HCT116 (cell line): ENCODE results near the gene OLA1. TPM values are rescaled to one million over a fixed set of nuclear protein-coding genes. Genes with fewer than 3 reads are reported as not detected.

ENCODE experiments used
- ATAC-seq: fragments of 200-7000 bp; cut with Tn5 transposase; 2 replicates; pipeline ENCODE4 v1.9.1; 2020; ENCODE audit warnings: mild to moderate bottlenecking, moderate library complexity
- BruUV-seq: library from RNA; stranded (reverse); fragments of 400-500 nt; replicated peaks from 2 replicates; lab custom pipeline; 2021; lab: Mats Ljungman, UMichigan
- CTCF ChIA-PET: fragments of 300-600 bp; sonication (Branson Sonifier 250); formaldehyde crosslinking; loops from one replicate; lab custom pipeline; 2021; ENCODE audit warnings: antibody characterized with exemption; lab: Charles Lee
- POLR2A ChIA-PET: fragments of 300-600, 350-600 bp; sonication (Branson Sonifier 250); formaldehyde crosslinking; loops from one replicate; lab custom pipeline; 2021; ENCODE audit warnings: antibody characterized with exemption; lab: Charles Lee
- RAD21 ChIA-PET, 2 experiments: fragments of 300-600 bp; sonication (Branson Sonifier 250); formaldehyde crosslinking; loops; one replicate each; lab custom pipeline; 2023; ENCODE audit warnings: low total read pairs in 2 of 2; ENCODE audit not compliant: uncharacterized antibody in 2 of 2, unreplicated experiment in 2 of 2, low non-redundant PET in 1 of 2; lab: Charles Lee
- DNase-seq: peaks from one replicate; pipeline ENCODE4 v3.0.0-alpha.2; 2010; ENCODE audit warnings: low read depth, low spot score
- H2AFZ ChIP-seq: fragments of 200-600 bp; shearing (Covaris generic), sonication (generic); 2 replicates; pipeline ENCODE4 v1.6.1; 2017; ENCODE audit warnings: low read depth, mixed run types, mixed read lengths, antibody characterized with exemption, low read length; ENCODE audit not compliant: poor library complexity, severe bottlenecking
- H3K27ac ChIP-seq: 2 replicates; pipeline ENCODE4 v1.5.1; 2012; ENCODE audit warnings: low read depth, low read length
- H3K27me3 ChIP-seq: fragments of 200-600 bp; sonication (generic); 2 replicates; pipeline ENCODE4 v1.6.1; 2016; ENCODE audit warnings: mixed run types, low read length, mixed read lengths; ENCODE audit not compliant: insufficient read depth
- H3K36me3 ChIP-seq, 2 experiments: fragments of 200-500 bp in 1 of 2; fragments of 200-600 bp in 1 of 2; sonication (Bioruptor generic) in 1 of 2; sonication (generic) in 1 of 2; 2 replicates each; pipeline versions ENCODE4 v1.5.1 to v1.6.1; 2014 to 2016; ENCODE audit warnings: low read length in 2 of 2, inconsistent platforms in 1 of 2, mixed read lengths in 1 of 2, mixed run types in 1 of 2; ENCODE audit not compliant: insufficient read depth in 2 of 2, control insufficient read depth in 1 of 2
- H3K4me1 ChIP-seq, 2 experiments: fragments of 200-600 bp in 1 of 2; sonication (generic) in 1 of 2; 2 replicates each; pipeline versions ENCODE4 v1.5.1 to v1.6.1; 2012 to 2017; ENCODE audit warnings: low read length in 2 of 2, inconsistent platforms in 1 of 2, mild to moderate bottlenecking in 1 of 2, mixed read lengths in 1 of 2, mixed run types in 1 of 2, moderate library complexity in 1 of 2; ENCODE audit not compliant: insufficient read depth in 2 of 2, control insufficient read depth in 1 of 2
- H3K4me2 ChIP-seq: fragments of 200-600 bp; sonication (generic); 2 replicates; pipeline ENCODE4 v1.6.1; 2017; ENCODE audit warnings: mixed run types, low read length, mixed read lengths
- H3K4me3 ChIP-seq, 2 experiments: fragments of 200-600 bp in 1 of 2; sonication (generic) in 1 of 2; replicated peaks in 1 of 2; 2 replicates each; pipeline ENCODE4 v1.5.1; 2011 to 2016; ENCODE audit warnings: low read length in 2 of 2, control low read depth in 1 of 2, low read depth in 1 of 2, mild to moderate bottlenecking in 1 of 2, mixed read lengths in 1 of 2, mixed run types in 1 of 2
- H3K79me2 ChIP-seq: fragments of 200-600 bp; sonication (generic); 2 replicates; pipeline ENCODE4 v1.6.1; 2017; ENCODE audit warnings: mild to moderate bottlenecking, mixed run types, low read length, moderate library complexity, mixed read lengths; ENCODE audit not compliant: insufficient read depth
- H3K9ac ChIP-seq: fragments of 200-600 bp; sonication (generic); 2 replicates; pipeline ENCODE4 v1.6.1; 2016; ENCODE audit warnings: low read length, mixed read lengths
- H3K9me2 ChIP-seq: fragments of 200-600 bp; sonication (generic), shearing (Covaris generic); 2 replicates; pipeline ENCODE4 v1.6.1; 2017; ENCODE audit warnings: mixed run types, mild to moderate bottlenecking, moderate library complexity; ENCODE audit not compliant: insufficient read depth
- H3K9me3 ChIP-seq, 2 experiments: fragments of 200-500 bp in 1 of 2; fragments of 200-600 bp in 1 of 2; sonication (Bioruptor generic) in 1 of 2; sonication (generic) in 1 of 2; 2 replicates each; pipeline ENCODE4 v1.6.1; 2014 to 2017; ENCODE audit warnings: low read length in 2 of 2, mixed read lengths in 2 of 2, inconsistent platforms in 1 of 2, low read depth in 1 of 2, mild to moderate bottlenecking in 1 of 2, mixed run types in 1 of 2, moderate library complexity in 1 of 2; ENCODE audit not compliant: control insufficient read depth in 1 of 2, insufficient read depth in 1 of 2
- H4K20me1 ChIP-seq: fragments of 200-600 bp; sonication (generic), shearing (Covaris generic); 2 replicates; pipeline ENCODE4 v1.6.1; 2017; ENCODE audit warnings: mixed run types, mild to moderate bottlenecking, moderate library complexity; ENCODE audit not compliant: insufficient read depth
- CEBPB ChIP-seq: IDR thresholded peaks from 2 replicates; pipeline ENCODE4 v1.6.1; 2012; ENCODE audit warnings: low read depth
- CTCF ChIP-seq, 3 experiments: fragments of 200-600 bp in 1 of 3; sonication (generic) in 1 of 3; IDR thresholded peaks in 2 of 3; conservative IDR thresholded peaks in 1 of 3; 2 replicates each; pipeline ENCODE4 v1.5.1; 2012 to 2017; ENCODE audit warnings: low read depth in 2 of 3, low read length in 2 of 3, antibody characterized with exemption in 1 of 3, borderline replicate concordance in 1 of 3, control low read depth in 1 of 3, mild to moderate bottlenecking in 1 of 3, mixed read lengths in 1 of 3, mixed run types in 1 of 3, moderate library complexity in 1 of 3; ENCODE audit not compliant: insufficient read depth in 1 of 3
- EGR1 ChIP-seq: IDR thresholded peaks from 2 replicates; pipeline ENCODE4 v1.6.1; 2012; ENCODE audit warnings: low read depth
- EZH2 ChIP-seq: fragments of 200-600 bp; sonication (generic); IDR thresholded peaks from 2 replicates; pipeline ENCODE4 v1.6.1; 2017; ENCODE audit warnings: antibody characterized with exemption, mixed run types
- EZH2phosphoT487 ChIP-seq: fragments of 200-600 bp; IDR thresholded peaks from 2 replicates; pipeline ENCODE4 v1.6.1; 2018; ENCODE audit warnings: antibody characterized with exemption, borderline replicate concordance
- FOSL1 ChIP-seq: IDR thresholded peaks from 2 replicates; pipeline ENCODE4 v1.6.1; 2012; ENCODE audit warnings: low read depth
- JUND ChIP-seq: IDR thresholded peaks from 2 replicates; pipeline ENCODE4 v1.6.1; 2012
- POLR2AphosphoS5 ChIP-seq: IDR thresholded peaks from 2 replicates; pipeline ENCODE4 v1.6.1; 2011; ENCODE audit warnings: mild to moderate bottlenecking, low read depth, low read length, moderate library complexity
- RAD21 ChIP-seq: IDR thresholded peaks from 2 replicates; pipeline ENCODE4 v1.6.1; 2012; ENCODE audit warnings: low read depth, mild to moderate bottlenecking
- SIN3A ChIP-seq: IDR thresholded peaks from 2 replicates; pipeline ENCODE4 v1.6.1; 2012; ENCODE audit warnings: low read depth
- SRF ChIP-seq: IDR thresholded peaks from 2 replicates; pipeline ENCODE4 v1.6.1; 2012; ENCODE audit warnings: low read depth
- TCF7L2 ChIP-seq: IDR thresholded peaks from 2 replicates; pipeline ENCODE4 v1.7.0; 2011; ENCODE audit warnings: borderline replicate concordance, inconsistent platforms; ENCODE audit not compliant: insufficient read depth, insufficient read length; ENCODE audit errors: extremely low read depth
- YY1 ChIP-seq: IDR thresholded peaks from 2 replicates; pipeline ENCODE4 v1.6.1; 2011; ENCODE audit warnings: low read length, low read depth, moderate library complexity, mild to moderate bottlenecking; ENCODE audit not compliant: insufficient replicate concordance; ENCODE audit errors: extremely low read depth
- ZFX ChIP-seq: fragments of 450-650 bp; IDR thresholded peaks from 2 replicates; pipeline ENCODE4 v1.6.1; 2017
- intact Hi-C: fragments of 100-400 bp; cut with micrococcal nuclease; formaldehyde crosslinking; loops from 2 replicates; pipeline ENCODE4 v1.10.0; 2022
- total RNA-seq: library from RNA; stranded (reverse); gene quantifications from one replicate; pipeline ENCODE4 v1.2.1, GENCODE V29; 2021; ENCODE audit not compliant: unreplicated experiment
- TF ChIP-seq, protein P1 (sequence below): IDR thresholded peaks from 2 replicates; pipeline ENCODE4 v1.6.1; 2011; ENCODE audit warnings: mild to moderate bottlenecking, low read length, moderate library complexity; ENCODE audit not compliant: insufficient replicate concordance; ENCODE audit errors: extremely low read depth
- TF ChIP-seq, protein P2 (sequence below): IDR thresholded peaks from 2 replicates; pipeline ENCODE4 v1.6.1; 2012
- TF ChIP-seq, protein P3 (sequence below): IDR thresholded peaks from 2 replicates; pipeline ENCODE4 v1.6.1; 2012

The OLA1 gene
- total RNA-seq, 1 experiment from 2014 or later = 219 TPM

- intact Hi-C loops = no loop called here
- Histone ChIP-seq H3K27me3 (no peaks in the 10 kb centered on the region), H3K4me2 (peak overlapping the region; percentile 36), H3K9me3 (no peaks in the 10 kb centered on the region), H3K4me1 (peaks cover 23 to 62% of the 10 kb centered on the region in 2 experiments), H3K9me2 (no peaks in the 10 kb centered on the region), H3K36me3 (no peaks in the 10 kb centered on the region), H3K4me3 (no peak overlapping the region), H3K9ac (no peak overlapping the region), H4K20me1 (no peaks in the 10 kb centered on the region), H3K27ac (no peak overlapping the region), H2AFZ (peak overlapping the region; percentile 40), H3K79me2 (no peaks in the 10 kb centered on the region)
- POLR2A ChIA-PET = no interaction called here
- RAD21 ChIA-PET = interaction anchor here in 1 of 2 experiments (0.8 kb wide), 1 partner anchor 305 kb away, joined by 3 read pairs; no protein-coding TSS in a partner anchor
- CTCF ChIA-PET = interaction anchor here (1.0 kb wide), 1 partner anchor 314 kb away, joined by 3 read pairs; no protein-coding TSS in a partner anchor
- no TSS peak for BruUV-seq
- ATAC-seq = peak; percentile 43; the same call in 1 of the 2 replicates
- TF ChIP-seq SIN3A (no peak), SRF (no peak), POLR2AphosphoS5 (no peak), TCF7L2 (no peak), CEBPB (no peak), EZH2phosphoT487 (no peak), EZH2 (no peak), JUND (no peak), EGR1 (no peak), CTCF (IDR thresholded peaks at IDR 0.05 in 2 of 3, conservative IDR thresholded peaks at IDR 0.05 in 1 of 3; ENCODE audit: borderline replicate concordance in 1 of 3, insufficient read depth in 1 of 3, low read depth in 2 of 3, low read length in 2 of 3) (peak in 2 of 3 experiments; percentile 53 to 59; a peak in 4 of 6 replicates), ZFX (no peak), YY1 (no peak), RAD21 (0 out of 2 replicates have a peak, but pooled peaks have one; percentile 5), FOSL1 (no peak)
- TF ChIP-seq, protein P1, sequence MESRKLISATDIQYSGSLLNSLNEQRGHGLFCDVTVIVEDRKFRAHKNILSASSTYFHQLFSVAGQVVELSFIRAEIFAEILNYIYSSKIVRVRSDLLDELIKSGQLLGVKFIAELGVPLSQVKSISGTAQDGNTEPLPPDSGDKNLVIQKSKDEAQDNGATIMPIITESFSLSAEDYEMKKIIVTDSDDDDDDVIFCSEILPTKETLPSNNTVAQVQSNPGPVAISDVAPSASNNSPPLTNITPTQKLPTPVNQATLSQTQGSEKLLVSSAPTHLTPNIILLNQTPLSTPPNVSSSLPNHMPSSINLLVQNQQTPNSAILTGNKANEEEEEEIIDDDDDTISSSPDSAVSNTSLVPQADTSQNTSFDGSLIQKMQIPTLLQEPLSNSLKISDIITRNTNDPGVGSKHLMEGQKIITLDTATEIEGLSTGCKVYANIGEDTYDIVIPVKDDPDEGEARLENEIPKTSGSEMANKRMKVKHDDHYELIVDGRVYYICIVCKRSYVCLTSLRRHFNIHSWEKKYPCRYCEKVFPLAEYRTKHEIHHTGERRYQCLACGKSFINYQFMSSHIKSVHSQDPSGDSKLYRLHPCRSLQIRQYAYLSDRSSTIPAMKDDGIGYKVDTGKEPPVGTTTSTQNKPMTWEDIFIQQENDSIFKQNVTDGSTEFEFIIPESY = no peak
- TF ChIP-seq, protein P2, sequence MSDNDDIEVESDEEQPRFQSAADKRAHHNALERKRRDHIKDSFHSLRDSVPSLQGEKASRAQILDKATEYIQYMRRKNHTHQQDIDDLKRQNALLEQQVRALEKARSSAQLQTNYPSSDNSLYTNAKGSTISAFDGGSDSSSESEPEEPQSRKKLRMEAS = no peak
- TF ChIP-seq, protein P3, sequence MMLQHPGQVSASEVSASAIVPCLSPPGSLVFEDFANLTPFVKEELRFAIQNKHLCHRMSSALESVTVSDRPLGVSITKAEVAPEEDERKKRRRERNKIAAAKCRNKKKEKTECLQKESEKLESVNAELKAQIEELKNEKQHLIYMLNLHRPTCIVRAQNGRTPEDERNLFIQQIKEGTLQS = no peak
- no peak for DNase-seq
These were observed 212.2 kb downstream of the OLA1 start for GRCh38 chr2:174035981-174036742.
